H1 (cell line): ENCODE data around the gene SLC25A4. TPM values are rescaled to one million over a fixed set of nuclear protein-coding genes. Genes with fewer than 3 reads are reported as not detected.

ENCODE experiments used
- CTCF ChIA-PET: fragments of 300-600 bp; sonication (Branson Sonifier 250); formaldehyde crosslinking; loops from one replicate; lab custom pipeline; 2021; ENCODE audit not compliant: partially characterized antibody; lab: Charles Lee
- POLR2A ChIA-PET: fragments of 300-600 bp; sonication (Branson Sonifier 250); formaldehyde crosslinking; loops from one replicate; lab custom pipeline; 2021; ENCODE audit warnings: inconsistent platforms; ENCODE audit not compliant: partially characterized antibody; lab: Charles Lee
- DNase-seq, 2 experiments: peaks; one replicate each; pipeline versions ENCODE4 v3.0.0 to v3.0.0-alpha.2; 2010 to 2022; ENCODE audit warnings: low spot score in 2 of 2, low read depth in 1 of 2, mixed read lengths in 1 of 2
- FAIRE-seq: peaks from 2 replicates; lab custom pipeline; 2011; peaks lifted over from hg19 to GRCh38; lab: Jason Lieb, UNC
- H2AFZ ChIP-seq: 2 replicates; pipeline ENCODE4 v1.8.1; 2012; ENCODE audit warnings: low read length, inconsistent platforms
- H2AK5ac ChIP-seq: 2 replicates; pipeline ENCODE4 v1.6.1; 2013; ENCODE audit warnings: low read depth, low read length
- H2BK120ac ChIP-seq: replicated peaks from 2 replicates; pipeline ENCODE3; 2013; ENCODE audit warnings: low read depth, low read length, inconsistent platforms
- H2BK12ac ChIP-seq: 2 replicates; pipeline ENCODE4 v1.6.1; 2013; ENCODE audit warnings: low read depth, low read length
- H2BK15ac ChIP-seq: 2 replicates; pipeline ENCODE4 v1.6.1; 2013; ENCODE audit warnings: low read length
- H2BK20ac ChIP-seq: 2 replicates; pipeline ENCODE4 v1.6.1; 2013; ENCODE audit warnings: low read length
- H2BK5ac ChIP-seq: 2 replicates; pipeline ENCODE4 v1.6.1; 2013; ENCODE audit warnings: low read depth, low read length
- H3K14ac ChIP-seq: 2 replicates; pipeline ENCODE4 v1.6.1; 2013; ENCODE audit warnings: inconsistent platforms; ENCODE audit not compliant: insufficient read length
- H3K18ac ChIP-seq: 2 replicates; pipeline ENCODE4 v1.6.1; 2013; ENCODE audit warnings: low read length; ENCODE audit errors: extremely low read depth
- H3K23ac ChIP-seq: 2 replicates; pipeline ENCODE4 v1.6.1; 2013; ENCODE audit warnings: inconsistent platforms; ENCODE audit not compliant: insufficient read length
- H3K23me2 ChIP-seq: 2 replicates; pipeline ENCODE4 v1.6.1; 2013; ENCODE audit warnings: low read depth, low read length
- H3K27ac ChIP-seq: 2 replicates; pipeline ENCODE4 v1.6.1; 2011; ENCODE audit warnings: low read depth, low read length, inconsistent platforms
- H3K27me3 ChIP-seq, 4 experiments: replicated peaks in 1 of 4; 1 replicate in 1 of 4; 2 replicates in 3 of 4; pipeline versions ENCODE4 v1.6.1 to v1.8.1; 2011 to 2013; ENCODE audit warnings: low read length in 3 of 4, mild to moderate bottlenecking in 3 of 4, inconsistent platforms in 2 of 4, mixed read lengths in 2 of 4, moderate library complexity in 1 of 4; ENCODE audit not compliant: control insufficient read depth in 3 of 4, insufficient read depth in 3 of 4; ENCODE audit errors: extremely low read depth in 1 of 4
- H3K36me3 ChIP-seq, 4 experiments: 2 replicates each; pipeline versions ENCODE4 v1.6.1 to v1.8.1; 2011 to 2013; ENCODE audit warnings: mild to moderate bottlenecking in 4 of 4, low read length in 3 of 4, moderate library complexity in 2 of 4, control low read depth in 1 of 4, inconsistent platforms in 1 of 4; ENCODE audit not compliant: insufficient read depth in 4 of 4, control insufficient read depth in 2 of 4
- H3K4ac ChIP-seq: replicated peaks from 2 replicates; pipeline ENCODE3; 2013; ENCODE audit warnings: low read length, low read depth, mixed read lengths, inconsistent platforms; ENCODE audit not compliant: insufficient read length
- H3K4me1 ChIP-seq, 4 experiments: replicated peaks in 1 of 4; 1 replicate in 1 of 4; 2 replicates in 3 of 4; pipeline versions ENCODE4 v1.6.1 to v1.8.1; 2011 to 2013; ENCODE audit warnings: low read length in 3 of 4, inconsistent platforms in 2 of 4, mixed read lengths in 1 of 4; ENCODE audit not compliant: insufficient read depth in 4 of 4, control insufficient read depth in 3 of 4
- H3K4me2 ChIP-seq, 2 experiments: 2 replicates each; pipeline versions ENCODE4 v1.6.1 to v1.8.1; 2011 to 2013; ENCODE audit warnings: low read depth in 2 of 2, low read length in 2 of 2, control low read depth in 1 of 2, inconsistent platforms in 1 of 2, mild to moderate bottlenecking in 1 of 2; ENCODE audit not compliant: insufficient read depth in 1 of 2
- H3K4me3 ChIP-seq, 4 experiments: fragments of 200-600, 300-600 bp in 1 of 4; sonication (generic), shearing (Covaris generic), sonication (Bioruptor Twin) in 1 of 4; 2 replicates each; pipeline versions ENCODE4 v1.5.1 to v1.8.1; 2011 to 2016; ENCODE audit warnings: low read length in 4 of 4, low read depth in 3 of 4, control low read depth in 2 of 4, inconsistent platforms in 2 of 4, mild to moderate bottlenecking in 2 of 4, mixed read lengths in 1 of 4, moderate library complexity in 1 of 4; ENCODE audit not compliant: insufficient read depth in 2 of 4; ENCODE audit errors: extremely low read depth in 1 of 4
- H3K56ac ChIP-seq: replicated peaks from 2 replicates; pipeline ENCODE3; 2013; ENCODE audit warnings: low read depth, mild to moderate bottlenecking, mixed read lengths, low read length, inconsistent platforms; ENCODE audit not compliant: insufficient read length
- H3K79me1 ChIP-seq: 2 replicates; pipeline ENCODE4 v1.6.1; 2013; ENCODE audit warnings: low read depth, low read length, control low read depth
- H3K79me2 ChIP-seq, 2 experiments: 2 replicates each; pipeline versions ENCODE4 v1.6.1 to v1.8.1; 2012 to 2013; ENCODE audit warnings: low read length in 2 of 2, mild to moderate bottlenecking in 2 of 2, inconsistent platforms in 1 of 2; ENCODE audit not compliant: insufficient read depth in 2 of 2, control insufficient read depth in 1 of 2
- H3K9ac ChIP-seq, 4 experiments: replicated peaks in 1 of 4; 1 replicate in 1 of 4; 2 replicates in 3 of 4; pipeline versions ENCODE4 v1.6.1 to v1.8.1; 2011 to 2013; ENCODE audit warnings: low read depth in 3 of 4, low read length in 3 of 4, control low read depth in 2 of 4, mild to moderate bottlenecking in 2 of 4, moderate library complexity in 2 of 4, inconsistent platforms in 1 of 4; ENCODE audit errors: extremely low read depth in 1 of 4
- H3K9me3 ChIP-seq, 2 experiments: 2 replicates each; pipeline versions ENCODE4 v1.6.1 to v1.8.1; 2012 to 2013; ENCODE audit warnings: mild to moderate bottlenecking in 2 of 2, moderate library complexity in 2 of 2, control low read depth in 1 of 2, inconsistent platforms in 1 of 2, low read depth in 1 of 2, low read length in 1 of 2, mixed read lengths in 1 of 2; ENCODE audit not compliant: insufficient read depth in 2 of 2
- H4K20me1 ChIP-seq, 2 experiments: replicated peaks in 1 of 2; 2 replicates each; pipeline versions ENCODE3 to v1.8.1; 2011 to 2013; ENCODE audit warnings: inconsistent platforms in 2 of 2, low read length in 2 of 2, mild to moderate bottlenecking in 1 of 2; ENCODE audit not compliant: insufficient read depth in 2 of 2, control insufficient read depth in 1 of 2
- H4K5ac ChIP-seq: 2 replicates; pipeline ENCODE4 v1.6.1; 2013; ENCODE audit warnings: low read length, low read depth, mixed read lengths, inconsistent platforms; ENCODE audit not compliant: insufficient read length
- H4K8ac ChIP-seq: 2 replicates; pipeline ENCODE4 v1.8.0; 2013; ENCODE audit warnings: mild to moderate bottlenecking, moderate library complexity, low read length, inconsistent platforms; ENCODE audit not compliant: insufficient read depth; ENCODE audit errors: extremely low read depth
- H4K91ac ChIP-seq: replicated peaks from 2 replicates; pipeline ENCODE3; 2013; ENCODE audit warnings: low read length, mixed read lengths, inconsistent platforms; ENCODE audit not compliant: insufficient read length
- CTCF ChIP-seq, 3 experiments: IDR thresholded peaks; 1 replicate in 2 of 3; 2 replicates in 1 of 3; pipeline versions ENCODE4 v1.5.1 to v1.6.1; 2011; ENCODE audit warnings: low read length in 3 of 3, mild to moderate bottlenecking in 3 of 3, inconsistent platforms in 2 of 3, low read depth in 1 of 3, moderate library complexity in 1 of 3; ENCODE audit not compliant: insufficient read depth in 1 of 3; ENCODE audit errors: control extremely low read depth in 1 of 3
- RAD21 ChIP-seq, 2 experiments: IDR thresholded peaks in 1 of 2; conservative IDR thresholded peaks in 1 of 2; 2 replicates each; pipeline ENCODE4 v1.6.1; 2011; ENCODE audit warnings: low read depth in 2 of 2, low read length in 2 of 2, improper control_type of control experiment in 1 of 2, inconsistent platforms in 1 of 2, mild to moderate bottlenecking in 1 of 2, moderate library complexity in 1 of 2
- WGBS, 2 experiments: shearing (Covaris generic) in 1 of 2; methylation state at CpG; one replicate each; pipeline versions ENCODE4 v1.1.6 to v1.1.7; 2013 to 2015; ENCODE audit warnings: low lambda C conversion rate in 2 of 2, mixed read lengths in 2 of 2, inconsistent platforms in 1 of 2, low coverage in 1 of 2, missing lambda C conversion rate in 1 of 2; ENCODE audit not compliant: insufficient replicate concordance in 2 of 2, insufficient coverage in 1 of 2, insufficient read length in 1 of 2; ENCODE audit errors: extremely low coverage in 1 of 2, missing lambda C conversion rate in 1 of 2; 5-methylcytosine and 5-hydroxymethylcytosine counted together
- polyA plus RNA-seq, 7 experiments: library from polyadenylated mRNA; depleted of rRNA in 3 of 7; stranded (reverse) in 5 of 7; unstranded in 2 of 7; fragments of >200 nt in 5 of 7; fragments of 200-250 nt in 2 of 7; gene quantifications; 1 replicate in 5 of 7; 2 replicates in 1 of 7; 4 replicates in 1 of 7; pipeline versions ENCODE4 v1.2.1 to v1.2.3, GENCODE V29; 2011 to 2013; ENCODE audit warnings: missing spikeins in 2 of 7, mixed read lengths in 2 of 7
- total RNA-seq: library from RNA; stranded (reverse); fragmentation: NEBNext Ultra II Directional; extraction: Animal tissue kit (Norgen Biotek cat#: 25700); gene quantifications from 2 replicates; pipeline ENCODE4 v1.2.1, GENCODE V29; 2021

SLC25A4 gene
- total and polyA plus RNA-seq, 2 of the 8 experiments (the other 6 are each of a cell fraction or from before 2014, with no cell fraction given): 41.3 to 42.0 TPM

GRCh38 chr4:185145572-185145971 is 2.5 kb downstream of the SLC25A4 start:
- Histone ChIP-seq H3K27me3 (no peaks in the 10 kb centered on the region; a peak in 1 of 7 replicates), H2AK5ac (no peak overlapping the region), H3K23ac (no peak overlapping the region), H2BK120ac (no peak overlapping the region), H3K4ac (no peak overlapping the region), H3K4me3 (no peak overlapping the region), H3K14ac (no peak overlapping the region), H3K4me2 (peak overlapping the region in 1 of 2 experiments; percentile 99; a peak in 1 of 4 replicates), H3K9ac (no peak overlapping the region), H3K79me2 (peaks cover 0 to 16% of the 10 kb centered on the region in 2 experiments; a peak in 3 of 4 replicates), H2BK15ac (no peak overlapping the region), H3K27ac (no peak overlapping the region), H3K79me1 (peaks cover 4% of the 10 kb centered on the region; the same call in 1 of the 2 replicates), H2AFZ (no peak overlapping the region), H3K4me1 (peaks cover 0 to 9% (median 6%) of the 10 kb centered on the region in 4 experiments; a peak in 5 of 7 replicates), H3K23me2 (peaks cover 13% of the 10 kb centered on the region; the same call in 1 of the 2 replicates), H4K8ac (no peak overlapping the region), H4K5ac (no peak overlapping the region), H2BK20ac (no peak overlapping the region), H3K18ac (no peak overlapping the region), H2BK12ac (no peak overlapping the region), H4K91ac (no peak overlapping the region), H3K36me3 (peaks cover 0 to 28% (median 3%) of the 10 kb centered on the region in 4 experiments; a peak in 2 of 8 replicates), H3K56ac (no peak overlapping the region), H3K9me3 (no peaks in the 10 kb centered on the region), H4K20me1 (peaks cover 7 to 12% of the 10 kb centered on the region in 2 experiments), H2BK5ac (no peak overlapping the region; the same call in 1 of the 2 replicates)
- TF ChIP-seq CTCF (IDR thresholded peaks at IDR 0.05; ENCODE audit: control extremely low read depth in 1 of 3, insufficient read depth in 1 of 3, low read depth in 1 of 3, low read length in 3 of 3) (no peak), RAD21 (IDR thresholded peaks at IDR 0.05 in 1 of 2, conservative IDR thresholded peaks at IDR 0.05 in 1 of 2; ENCODE audit: low read depth in 2 of 2, low read length in 2 of 2) (peak in 1 of 2 experiments; percentile 8; a peak in 1 of 4 replicates)
- ChIA-PET POLR2A (interaction anchor here (1.0 to 1.7 kb wide), 4 partner anchors 38 to 213 kb away, joined by 3 to 6 read pairs (median 3); no protein-coding TSS in a partner anchor), CTCF (interaction anchor here (0.6 to 1.5 kb wide), 6 partner anchors 10 to 878 kb away, joined by 3 to 10 read pairs (median 3); no protein-coding TSS in a partner anchor)
- DNase-seq (no peak), FAIRE-seq (no peak)
- WGBS, 2 experiments: 91% methylated on average over 13 of the region's 13 CpGs; no CpG with 5 or more reads in 1 of the 2 experiments
